ENCODE data around the gene BARHL1. TPM values are rescaled to one million over a fixed set of nuclear protein-coding genes. Genes with fewer than 3 reads are reported as not detected.

BARHL1 gene
- total RNA-seq, 2 donors from 2014 or later, result not detected

DNA sequence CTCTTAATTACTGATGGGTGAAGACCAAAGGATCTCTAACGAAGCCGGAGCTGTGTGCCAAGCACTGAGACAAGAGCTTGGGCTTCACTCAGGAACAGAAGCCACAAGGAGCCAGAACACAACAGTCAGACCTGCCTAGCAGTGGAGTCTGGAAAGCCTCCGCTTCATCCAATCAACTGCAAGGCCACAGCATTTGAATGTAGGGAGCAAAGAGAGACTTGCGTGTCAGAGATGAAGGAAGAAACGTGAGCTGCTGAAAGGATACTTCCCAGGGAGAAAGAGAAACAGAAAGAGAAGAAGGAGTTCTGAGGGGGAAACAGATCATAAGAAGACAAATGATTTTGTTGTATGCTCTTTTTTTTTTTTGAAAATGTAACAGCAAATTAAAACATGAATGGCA lies 43.9 kb downstream of the BARHL1 start:
- TF ChIP-seq, protein P1, sequence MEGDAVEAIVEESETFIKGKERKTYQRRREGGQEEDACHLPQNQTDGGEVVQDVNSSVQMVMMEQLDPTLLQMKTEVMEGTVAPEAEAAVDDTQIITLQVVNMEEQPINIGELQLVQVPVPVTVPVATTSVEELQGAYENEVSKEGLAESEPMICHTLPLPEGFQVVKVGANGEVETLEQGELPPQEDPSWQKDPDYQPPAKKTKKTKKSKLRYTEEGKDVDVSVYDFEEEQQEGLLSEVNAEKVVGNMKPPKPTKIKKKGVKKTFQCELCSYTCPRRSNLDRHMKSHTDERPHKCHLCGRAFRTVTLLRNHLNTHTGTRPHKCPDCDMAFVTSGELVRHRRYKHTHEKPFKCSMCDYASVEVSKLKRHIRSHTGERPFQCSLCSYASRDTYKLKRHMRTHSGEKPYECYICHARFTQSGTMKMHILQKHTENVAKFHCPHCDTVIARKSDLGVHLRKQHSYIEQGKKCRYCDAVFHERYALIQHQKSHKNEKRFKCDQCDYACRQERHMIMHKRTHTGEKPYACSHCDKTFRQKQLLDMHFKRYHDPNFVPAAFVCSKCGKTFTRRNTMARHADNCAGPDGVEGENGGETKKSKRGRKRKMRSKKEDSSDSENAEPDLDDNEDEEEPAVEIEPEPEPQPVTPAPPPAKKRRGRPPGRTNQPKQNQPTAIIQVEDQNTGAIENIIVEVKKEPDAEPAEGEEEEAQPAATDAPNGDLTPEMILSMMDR (IDR thresholded peaks at IDR 0.05), result no peak
- DNase-seq (ENCODE audit: low spot score), result no peak
- no peak overlapping the region for H3K27ac ChIP-seq
- no peaks in the 10 kb centered on the region for H3K4me1 ChIP-seq (ENCODE audit: control insufficient read depth in 1 of 2, low read depth in 2 of 2)
- no peaks in the 10 kb centered on the region for H3K9me3 ChIP-seq
- H3K36me3 ChIP-seq, result peaks cover 40% of the 10 kb centered on the region
- no peak for ATAC-seq (ENCODE audit: insufficient number of reproducible peaks, low FRiP score, low read depth)
- no peak overlapping the region for H3K4me3 ChIP-seq
- H3K27me3 ChIP-seq (replicated peaks; ENCODE audit: insufficient read depth), result no peaks in the 10 kb centered on the region

DNA sequence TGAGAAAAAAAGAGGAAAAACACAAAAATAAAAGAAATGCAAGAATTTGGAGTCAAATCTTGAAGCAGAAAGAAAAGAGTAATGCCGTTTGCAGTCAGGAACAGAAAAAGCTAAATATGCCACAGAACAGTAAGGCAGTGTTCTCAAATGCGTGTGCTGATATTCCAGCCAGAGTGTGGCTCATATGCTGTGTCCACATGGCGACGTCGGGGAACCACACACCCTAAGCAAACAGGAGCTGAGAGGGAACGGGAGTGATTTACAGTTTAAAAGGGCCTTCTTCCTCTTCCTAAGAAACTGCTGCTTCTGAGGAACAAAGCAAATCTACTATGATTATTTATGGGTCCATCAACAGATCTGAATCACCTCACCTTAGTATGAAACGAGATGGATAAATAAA lies 44.7 kb downstream of the BARHL1 start:
- H3K4me1 ChIP-seq (ENCODE audit: control insufficient read depth in 1 of 2, low read depth in 2 of 2), result no peaks in the 10 kb centered on the region
- no peak for ATAC-seq (ENCODE audit: insufficient number of reproducible peaks, low FRiP score, low read depth)
- H3K9me3 ChIP-seq, result no peaks in the 10 kb centered on the region
- DNase-seq (ENCODE audit: low spot score), result no peak
- no peak overlapping the region for H3K4me3 ChIP-seq
- H3K27me3 ChIP-seq (replicated peaks; ENCODE audit: insufficient read depth), result no peaks in the 10 kb centered on the region
- H3K27ac ChIP-seq, result no peak overlapping the region
- H3K36me3 ChIP-seq, result peaks cover 45% of the 10 kb centered on the region
- TF ChIP-seq, protein P1 (IDR thresholded peaks at IDR 0.05), result no peak

DNA sequence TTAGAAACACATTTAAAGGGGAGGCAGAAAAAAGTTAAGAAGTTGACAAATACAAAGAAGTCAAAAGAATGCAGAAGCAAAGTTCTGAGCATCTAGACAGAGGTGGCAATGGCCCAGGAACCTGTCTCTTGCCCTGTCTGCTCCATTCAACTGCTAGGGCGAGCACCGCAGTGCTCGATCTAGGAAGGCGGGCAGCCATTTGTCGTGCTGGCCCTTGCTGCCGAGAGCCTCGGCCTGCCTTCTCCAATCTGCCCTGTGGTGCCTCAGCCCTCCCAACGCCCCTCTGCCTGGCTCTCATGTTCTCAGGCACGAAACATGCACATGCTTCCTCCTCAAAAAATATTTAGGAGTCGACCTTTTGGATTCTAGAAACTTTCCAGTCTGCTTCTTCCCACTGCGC lies 45.2 kb downstream of the BARHL1 start:
- H3K27me3 ChIP-seq (replicated peaks; ENCODE audit: insufficient read depth), result no peaks in the 10 kb centered on the region
- H3K27ac ChIP-seq, result no peak overlapping the region
- DNase-seq (ENCODE audit: low spot score), result no peak
- no peak for ATAC-seq (ENCODE audit: insufficient number of reproducible peaks, low FRiP score, low read depth)
- TF ChIP-seq, protein P1 (IDR thresholded peaks at IDR 0.05), result no peak
- no peaks in the 10 kb centered on the region for H3K9me3 ChIP-seq
- no peaks in the 10 kb centered on the region for H3K4me1 ChIP-seq (ENCODE audit: control insufficient read depth in 1 of 2, low read depth in 2 of 2)
- H3K4me3 ChIP-seq, result no peak overlapping the region
- H3K36me3 ChIP-seq, result peaks cover 45% of the 10 kb centered on the region

DNA sequence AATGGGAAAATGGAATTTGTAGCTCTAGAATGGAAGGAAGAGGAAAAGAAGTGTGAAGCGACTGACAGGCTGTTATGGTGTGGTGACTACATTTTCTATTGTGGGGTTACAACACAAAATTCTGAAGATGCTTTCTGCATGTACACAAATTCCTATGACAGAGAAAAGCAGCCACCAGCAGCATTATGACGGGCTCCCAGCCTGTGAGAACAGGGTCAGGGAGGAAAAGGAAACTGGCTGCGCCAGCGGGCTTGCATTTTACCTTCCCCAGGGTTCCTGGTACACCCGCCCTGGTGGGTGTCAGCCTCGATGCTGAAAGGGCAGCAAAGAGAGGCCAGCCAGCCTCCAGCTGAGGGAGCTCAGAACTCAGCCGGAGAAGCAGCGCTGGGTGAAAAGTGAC lies 46.3 kb downstream of the BARHL1 start:
- no peak overlapping the region for H3K4me3 ChIP-seq
- DNase-seq (ENCODE audit: low spot score) (no peak), ATAC-seq (ENCODE audit: insufficient number of reproducible peaks, low FRiP score, low read depth) (no peak)
- H3K4me1 ChIP-seq (ENCODE audit: control insufficient read depth in 1 of 2, low read depth in 2 of 2), result no peaks in the 10 kb centered on the region
- H3K27me3 ChIP-seq (replicated peaks; ENCODE audit: insufficient read depth), result no peaks in the 10 kb centered on the region
- TF ChIP-seq, protein P1 (IDR thresholded peaks at IDR 0.05), result no peak
- H3K27ac ChIP-seq, result no peak overlapping the region
- H3K36me3 ChIP-seq, result peaks cover 43% of the 10 kb centered on the region
- H3K9me3 ChIP-seq, result no peaks in the 10 kb centered on the region

DNA sequence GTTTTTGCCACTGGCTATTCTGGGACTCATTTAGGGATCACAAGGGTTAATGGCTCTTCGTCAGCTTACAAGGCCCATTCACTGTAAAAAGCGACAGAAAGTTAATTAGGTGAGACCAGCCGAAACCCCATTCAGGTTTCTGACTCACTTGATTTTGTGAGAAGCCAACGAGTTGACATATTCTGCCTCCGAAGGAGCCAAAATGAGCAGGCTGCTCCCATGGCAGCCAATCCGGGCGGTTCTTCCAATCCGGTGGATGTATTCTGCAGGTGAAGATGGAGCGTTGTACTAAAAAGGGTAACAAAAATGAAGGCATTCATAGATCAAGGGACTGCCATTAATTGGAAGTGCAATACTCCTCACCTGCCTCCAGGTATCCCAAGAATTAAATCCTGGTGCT lies 47.7 kb downstream of the BARHL1 start:
- TF ChIP-seq, protein P1 (IDR thresholded peaks at IDR 0.05), result no peak
- H3K27me3 ChIP-seq (replicated peaks; ENCODE audit: insufficient read depth), result no peaks in the 10 kb centered on the region
- DNase-seq (ENCODE audit: low spot score) (no peak), ATAC-seq (ENCODE audit: insufficient number of reproducible peaks, low FRiP score, low read depth) (no peak)
- no peaks in the 10 kb centered on the region for H3K9me3 ChIP-seq
- H3K4me3 ChIP-seq, result no peak overlapping the region
- H3K27ac ChIP-seq, result no peak overlapping the region
- H3K4me1 ChIP-seq (ENCODE audit: control insufficient read depth in 1 of 2, low read depth in 2 of 2), result no peaks in the 10 kb centered on the region
- peaks cover 40% of the 10 kb centered on the region for H3K36me3 ChIP-seq

Measured in thoracic aorta (tissue), 2 donors.